Measurements from ENCODE around the gene ZFPM1. TPM values are rescaled to one million over a fixed set of nuclear protein-coding genes. Genes with fewer than 3 reads are reported as not detected.

Gene ZFPM1
- total and polyA plus RNA-seq, 4 donors, result 0.57 to 9.0 (median 2.8) TPM

GRCh38 chr16:88538366-88539060, 85.4 kb downstream of the ZFPM1 start:
- peaks cover 0 to 13% (median 0%) of the 10 kb centered on the region in 4 donors for H3K9me3 ChIP-seq (ENCODE audit: control insufficient read depth in 4 of 4, insufficient read depth in 3 of 4, low read length in 3 of 4)
- TF ChIP-seq, protein P1, sequence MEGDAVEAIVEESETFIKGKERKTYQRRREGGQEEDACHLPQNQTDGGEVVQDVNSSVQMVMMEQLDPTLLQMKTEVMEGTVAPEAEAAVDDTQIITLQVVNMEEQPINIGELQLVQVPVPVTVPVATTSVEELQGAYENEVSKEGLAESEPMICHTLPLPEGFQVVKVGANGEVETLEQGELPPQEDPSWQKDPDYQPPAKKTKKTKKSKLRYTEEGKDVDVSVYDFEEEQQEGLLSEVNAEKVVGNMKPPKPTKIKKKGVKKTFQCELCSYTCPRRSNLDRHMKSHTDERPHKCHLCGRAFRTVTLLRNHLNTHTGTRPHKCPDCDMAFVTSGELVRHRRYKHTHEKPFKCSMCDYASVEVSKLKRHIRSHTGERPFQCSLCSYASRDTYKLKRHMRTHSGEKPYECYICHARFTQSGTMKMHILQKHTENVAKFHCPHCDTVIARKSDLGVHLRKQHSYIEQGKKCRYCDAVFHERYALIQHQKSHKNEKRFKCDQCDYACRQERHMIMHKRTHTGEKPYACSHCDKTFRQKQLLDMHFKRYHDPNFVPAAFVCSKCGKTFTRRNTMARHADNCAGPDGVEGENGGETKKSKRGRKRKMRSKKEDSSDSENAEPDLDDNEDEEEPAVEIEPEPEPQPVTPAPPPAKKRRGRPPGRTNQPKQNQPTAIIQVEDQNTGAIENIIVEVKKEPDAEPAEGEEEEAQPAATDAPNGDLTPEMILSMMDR (IDR thresholded peaks at IDR 0.05; ENCODE audit: control extremely low read depth, extremely low read depth), result no peak
- DNase-seq (no peak), ATAC-seq (ENCODE audit: insufficient read depth, low FRiP score) (no peak)
- H3K9ac ChIP-seq (ENCODE audit: insufficient read depth in 1 of 2, low read length in 2 of 2), result no peak overlapping the region
- WGBS, 2 donors, result 50 to 71% methylated on average over 23 of the region's 23 CpGs
- peaks cover 0 to 10% (median 0%) of the 10 kb centered on the region in 5 donors for H3K4me1 ChIP-seq (ENCODE audit: control insufficient read depth in 5 of 5, insufficient read depth in 5 of 5, low read length in 5 of 5)
- no peak overlapping the region for H3K4me3 ChIP-seq
- H3K36me3 ChIP-seq (ENCODE audit: control insufficient read depth in 4 of 4, insufficient read depth in 4 of 4, low read length in 4 of 4), result peaks cover 0 to 5% (median 2%) of the 10 kb centered on the region in 4 donors
- no peak overlapping the region for H3K27ac ChIP-seq (ENCODE audit: low read depth in 1 of 2, low read length in 1 of 2)
- peaks cover 0 to 28% (median 12%) of the 10 kb centered on the region in 3 donors for H3K27me3 ChIP-seq (ENCODE audit: control insufficient read depth in 3 of 3, insufficient read depth in 3 of 3, low read length in 2 of 3)

GRCh38 chr16:88539261-88539651, 86.2 kb downstream of the ZFPM1 start:
- Histone ChIP-seq H3K27me3 (ENCODE audit: control insufficient read depth in 3 of 3, insufficient read depth in 3 of 3, low read length in 2 of 3) (peaks cover 0 to 28% (median 12%) of the 10 kb centered on the region in 3 donors), H3K36me3 (ENCODE audit: control insufficient read depth in 4 of 4, insufficient read depth in 4 of 4, low read length in 4 of 4) (peaks cover 0 to 5% (median 2%) of the 10 kb centered on the region in 4 donors), H3K4me1 (ENCODE audit: control insufficient read depth in 5 of 5, insufficient read depth in 5 of 5, low read length in 5 of 5) (peaks cover 0 to 10% (median 0%) of the 10 kb centered on the region in 5 donors), H3K9ac (ENCODE audit: insufficient read depth in 1 of 2, low read length in 2 of 2) (no peak overlapping the region), H3K27ac (ENCODE audit: low read depth in 1 of 2, low read length in 1 of 2) (no peak overlapping the region), H3K9me3 (ENCODE audit: control insufficient read depth in 4 of 4, insufficient read depth in 3 of 4, low read length in 3 of 4) (peaks cover 0 to 17% (median 0%) of the 10 kb centered on the region in 4 donors), H3K4me3 (no peak overlapping the region)
- TF ChIP-seq, protein P1 (IDR thresholded peaks at IDR 0.05; ENCODE audit: control extremely low read depth, extremely low read depth), result no peak
- ATAC-seq (ENCODE audit: insufficient read depth, low FRiP score) (no peak), DNase-seq (no peak)
- WGBS, 2 donors, result 60 to 65% methylated on average over 12 of the region's 12 CpGs

DNA sequence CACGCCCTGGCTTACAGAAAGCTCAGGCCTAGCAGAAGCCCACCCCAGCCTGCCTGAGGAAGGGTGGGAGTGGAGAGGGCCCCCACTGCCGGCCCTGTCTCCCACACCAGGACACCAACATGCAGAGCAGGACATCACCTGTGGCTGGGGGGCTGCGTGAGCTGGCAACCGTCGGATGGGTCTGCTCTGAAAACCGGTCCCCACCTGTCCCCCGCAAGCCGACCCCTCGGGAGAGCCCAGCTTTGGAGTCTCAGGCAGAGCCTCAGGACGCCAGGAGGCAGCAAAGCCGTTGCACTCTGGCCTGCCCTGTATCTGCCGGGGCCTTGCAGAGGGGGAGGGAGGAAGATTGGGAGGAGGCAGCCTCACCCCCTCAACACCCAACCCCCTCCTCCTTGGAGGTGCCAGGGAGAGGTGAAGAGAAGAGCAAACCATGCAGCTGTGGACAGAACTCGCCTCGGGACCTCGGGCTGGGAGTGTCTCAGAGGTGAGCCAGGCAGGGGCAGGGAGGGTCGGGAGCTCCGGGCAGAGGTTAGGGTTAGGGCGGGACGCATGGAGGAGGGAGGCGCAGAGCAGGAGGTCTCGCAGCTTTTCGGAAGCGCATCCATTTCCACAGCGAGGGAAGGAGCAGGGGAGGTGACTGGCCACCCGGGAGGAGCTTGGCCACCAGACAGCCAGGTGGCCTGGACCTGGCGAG, 86.7 kb downstream of the ZFPM1 start:
- Histone ChIP-seq H3K4me1 (ENCODE audit: control insufficient read depth in 5 of 5, insufficient read depth in 5 of 5, low read length in 5 of 5) (peaks cover 0 to 9% (median 0%) of the 10 kb centered on the region in 5 donors), H3K27ac (ENCODE audit: low read depth in 1 of 2, low read length in 1 of 2) (no peak overlapping the region), H3K9me3 (ENCODE audit: control insufficient read depth in 4 of 4, insufficient read depth in 3 of 4, low read length in 3 of 4) (peaks cover 0 to 18% (median 0%) of the 10 kb centered on the region in 4 donors), H3K4me3 (no peak overlapping the region), H3K36me3 (ENCODE audit: control insufficient read depth in 4 of 4, insufficient read depth in 4 of 4, low read length in 4 of 4) (peaks cover 0 to 5% (median 2%) of the 10 kb centered on the region in 4 donors), H3K27me3 (ENCODE audit: control insufficient read depth in 3 of 3, insufficient read depth in 3 of 3, low read length in 2 of 3) (peaks cover 0 to 28% (median 12%) of the 10 kb centered on the region in 3 donors), H3K9ac (ENCODE audit: insufficient read depth in 1 of 2, low read length in 2 of 2) (no peak overlapping the region)
- DNase-seq, result no peak
- WGBS, 2 donors, result 33 to 52% methylated on average over 26 of the region's 26 CpGs
- TF ChIP-seq, protein P1 (IDR thresholded peaks at IDR 0.05; ENCODE audit: control extremely low read depth, extremely low read depth), result no peak
- no peak for ATAC-seq (ENCODE audit: insufficient read depth, low FRiP score)

All from lung (tissue), 12 donors.